Lower leg skin (tissue), 3 donors: ENCODE results near the gene CLIC3.

ENCODE experiments used
- CTCF ChIP-seq, 3 donors: fragments of 450-650 bp; IDR thresholded peaks; one replicate each; pipeline ENCODE4 v1.5.1; 2016; ENCODE audit warnings: antibody characterized with exemption in 3 of 3, mild to moderate bottlenecking in 3 of 3, moderate library complexity in 2 of 3
- POLR2A ChIP-seq, 2 donors: fragments of 450-650 bp; IDR thresholded peaks; one replicate each; pipeline ENCODE4 v1.6.1; 2016 to 2017; ENCODE audit warnings: antibody characterized with exemption in 2 of 2, mild to moderate bottlenecking in 1 of 2, moderate library complexity in 1 of 2

GRCh38 chr9:136973618-136974617 is 22.4 kb downstream of the CLIC3 start:
- TF ChIP-seq CTCF (IDR thresholded peaks at IDR 0.05) (no peak), POLR2A (IDR thresholded peaks at IDR 0.05) (no peak)
